Retina (tissue), 1 donor: Measurements from ENCODE around the gene OR1S1.
"Not testable (repeated sequence)": the region's sequence is repeated elsewhere in the genome, so short reads cannot be mapped to it uniquely, and the experiment has no call there.

Source experiments
- DNase-seq: peaks from one replicate; pipeline ENCODE4 v3.0.0-alpha.2; 2016

OR1S1 gene

GRCh38 chr11:58212420-58212819, at the start of gene OR1S1:
Gene OR1S1 (plus strand): TSS chr11:58212720.
- not testable (repeated sequence) for DNase-seq

- no peak for DNase-seq
Measured at GRCh38 chr11:58164389-58164788, 48.1 kb upstream of the OR1S1 start.

- DNase-seq: no peak
Measured at GRCh38 chr11:58164990-58165389, 47.5 kb upstream of the OR1S1 start.

GRCh38 chr11:58165504-58166106, 46.9 kb upstream of the OR1S1 start:
- DNase-seq: no peak

- DNase-seq: no peak
Measured at GRCh38 chr11:58177409-58178054, 35.0 kb upstream of the OR1S1 start.

GRCh38 chr11:58178444-58178843, 34.1 kb upstream of the OR1S1 start:
- DNase-seq: no peak

- no peak for DNase-seq
Measured at GRCh38 chr11:58179648-58180047, 32.9 kb upstream of the OR1S1 start.

- no peak for DNase-seq
Measured at GRCh38 chr11:58186938-58187337, 25.6 kb upstream of the OR1S1 start.

- DNase-seq: no peak
Measured at GRCh38 chr11:58188770-58189169, 23.8 kb upstream of the OR1S1 start, which contains the start of gene OR9Q2. Gene OR9Q2 (plus strand): TSS chr11:58189070. CDS start chr11:58190491, 1,421 bp downstream.

GRCh38 chr11:58192229-58192628, 20.3 kb upstream of the OR1S1 start:
- DNase-seq: no peak

- no peak for DNase-seq
Measured at GRCh38 chr11:58193391-58193790, 19.1 kb upstream of the OR1S1 start.

- no peak for DNase-seq
Measured at GRCh38 chr11:58195939-58196338, 16.6 kb upstream of the OR1S1 start.

GRCh38 chr11:58199271-58199670, 13.2 kb upstream of the OR1S1 start:
- no peak for DNase-seq

- no peak for DNase-seq
Measured at GRCh38 chr11:58204042-58204441, 8.5 kb upstream of the OR1S1 start, which contains the start of gene OR1S2. Gene OR1S2 (minus strand): TSS chr11:58204142. CDS start chr11:58204142, 0 bp downstream.

- no peak for DNase-seq
Measured at GRCh38 chr11:58216476-58216875, 4.0 kb downstream of the OR1S1 start.

GRCh38 chr11:58222721-58223120, 10.2 kb downstream of the OR1S1 start:
- no peak for DNase-seq

GRCh38 chr11:58227956-58228615, 15.6 kb downstream of the OR1S1 start:
- DNase-seq: no peak

GRCh38 chr11:58243954-58244353, 31.4 kb downstream of the OR1S1 start:
- no peak for DNase-seq

- no peak for DNase-seq
Measured at GRCh38 chr11:58254936-58255335, 42.4 kb downstream of the OR1S1 start.

- DNase-seq: no peak
Measured at GRCh38 chr11:58259983-58260382, 47.5 kb downstream of the OR1S1 start.
